GM12878 (cell line): ENCODE data around the gene CCDC12. TPM values are rescaled to one million over a fixed set of nuclear protein-coding genes. Genes with fewer than 3 reads are reported as not detected.

Experiments used
- ATAC-seq: fragments of 200-7000 bp; cut with Tn5 transposase; 3 replicates; pipeline ENCODE4 v1.9.1; 2020; ENCODE audit warnings: mild to moderate bottlenecking, moderate library complexity
- BruUV-seq: library from RNA; stranded (reverse); fragments of 400-500 nt; replicated peaks from 2 replicates; lab custom pipeline; 2021; lab: Mats Ljungman, UMichigan
- CTCF ChIA-PET: fragments of 300-600 bp; sonication (Branson Sonifier 250); formaldehyde crosslinking; extraction: SDS; loops from one replicate; lab custom pipeline; 2021; ENCODE audit warnings: inconsistent platforms; lab: Yijun Ruan, JAX
- POLR2A ChIA-PET: fragments of 350-600 bp; formaldehyde crosslinking; extraction: SDS; loops from one replicate; lab custom pipeline; 2021; ENCODE audit warnings: inconsistent platforms; lab: Charles Lee
- RAD21 ChIA-PET: fragments of 300-600 bp; sonication (Branson Sonifier 250); formaldehyde crosslinking; loops from one replicate; lab custom pipeline; 2023; ENCODE audit warnings: antibody characterized with exemption; ENCODE audit not compliant: unreplicated experiment; lab: Charles Lee
- SMC1A ChIA-PET: fragments of 300-600 bp; sonication (Branson Sonifier 250); formaldehyde crosslinking; loops from one replicate; lab custom pipeline; 2023; ENCODE audit not compliant: unreplicated experiment, uncharacterized antibody; lab: Charles Lee
- DNase-seq: peaks from one replicate; pipeline ENCODE4 v3.0.0-alpha.2; 2011; ENCODE audit warnings: low read depth, low spot score
- FAIRE-seq: peaks from 3 replicates; lab custom pipeline; 2011; peaks lifted over from hg19 to GRCh38; lab: Jason Lieb, UNC
- H2AFZ ChIP-seq: 2 replicates; pipeline ENCODE4 v1.6.0; 2011; ENCODE audit warnings: low read depth, low read length, control low read depth; ENCODE audit not compliant: control insufficient read depth
- H3K27ac ChIP-seq: 2 replicates; pipeline ENCODE4 v1.5.1; 2011; ENCODE audit warnings: control low read depth; ENCODE audit not compliant: control insufficient read depth, insufficient read depth
- H3K27me3 ChIP-seq, 2 experiments: replicated peaks in 1 of 2; 2 replicates each; pipeline versions ENCODE4 v1.6.0 to v1.6.1; 2011; ENCODE audit warnings: low read length in 1 of 2; ENCODE audit not compliant: control insufficient read depth in 2 of 2, insufficient read depth in 2 of 2
- H3K36me3 ChIP-seq, 2 experiments: 2 replicates each; pipeline ENCODE4 v1.5.1; 2011; ENCODE audit warnings: low read length in 1 of 2; ENCODE audit not compliant: control insufficient read depth in 2 of 2, insufficient read depth in 2 of 2
- H3K4me1 ChIP-seq: 2 replicates; pipeline ENCODE4 v1.6.1; 2011; ENCODE audit warnings: mild to moderate bottlenecking, low read length, moderate library complexity, mixed read lengths; ENCODE audit not compliant: control insufficient read depth, insufficient read depth
- H3K4me2 ChIP-seq: 2 replicates; pipeline ENCODE4 v1.6.0; 2011; ENCODE audit warnings: control low read depth; ENCODE audit not compliant: control insufficient read depth, insufficient read depth
- H3K4me3 ChIP-seq: fragments of 200-600 bp; sonication (generic); 2 replicates; pipeline ENCODE4 v1.5.1; 2016
- H3K79me2 ChIP-seq: 2 replicates; pipeline ENCODE4 v1.6.0; 2011; ENCODE audit warnings: low read length; ENCODE audit not compliant: control insufficient read depth, insufficient read depth
- H3K9ac ChIP-seq: 2 replicates; pipeline ENCODE4 v1.8.0; 2011; ENCODE audit warnings: low read length, control low read depth, mixed read lengths; ENCODE audit not compliant: control insufficient read depth, insufficient read depth
- H3K9me3 ChIP-seq: replicated peaks from 3 replicates; pipeline ENCODE4 v1.5.1; 2011; ENCODE audit warnings: mild to moderate bottlenecking, low read length; ENCODE audit not compliant: control insufficient read depth, insufficient read depth
- H4K20me1 ChIP-seq: 2 replicates; pipeline ENCODE4 v1.6.0; 2011; ENCODE audit not compliant: control insufficient read depth, insufficient read depth
- BCLAF1 ChIP-seq: fragments of 450-650 bp; IDR thresholded peaks from 2 replicates; pipeline ENCODE4 v1.6.1; 2017; ENCODE audit warnings: antibody characterized with exemption, mild to moderate bottlenecking, moderate library complexity
- MTA3 ChIP-seq: IDR thresholded peaks from 2 replicates; pipeline ENCODE4 v1.6.1; 2012; ENCODE audit warnings: low read length, inconsistent platforms, borderline replicate concordance
- WRNIP1 ChIP-seq: IDR thresholded peaks from 2 replicates; pipeline ENCODE4 v1.6.1; 2011; ENCODE audit warnings: low read depth, low read length, improper control_type of control experiment, borderline replicate concordance
- ZBTB40 ChIP-seq: fragments of 450-650 bp; IDR thresholded peaks from 2 replicates; pipeline ENCODE4 v1.6.1; 2016; ENCODE audit warnings: mild to moderate bottlenecking, moderate library complexity, borderline replicate concordance
- ZNF217 ChIP-seq: fragments of 450-650 bp; IDR thresholded peaks from 2 replicates; pipeline ENCODE4 v1.6.1; 2017; ENCODE audit warnings: antibody characterized with exemption, mild to moderate bottlenecking
- ZNF24 ChIP-seq: fragments of 450-650 bp; IDR thresholded peaks from 2 replicates; pipeline ENCODE4 v1.6.1; 2017; ENCODE audit warnings: antibody characterized with exemption, mild to moderate bottlenecking
- WGBS: methylation state at CpG from one replicate; pipeline ENCODE4 v1.1.6; 2016; ENCODE audit warnings: low lambda C conversion rate; ENCODE audit not compliant: insufficient replicate concordance, insufficient coverage; ENCODE audit errors: missing lambda C conversion rate; 5-methylcytosine and 5-hydroxymethylcytosine counted together
- in situ Hi-C: fragments of 300-500 bp; cut with MboI; formaldehyde crosslinking; loops from 9 replicates; pipeline ENCODE4 v1.14.3; 2018; ENCODE audit warnings: mixed read lengths
- intact Hi-C: fragments of 100-400 bp; cut with micrococcal nuclease; formaldehyde crosslinking; loops from one replicate; pipeline ENCODE4 v1.14.2; 2022; ENCODE audit not compliant: unreplicated experiment
- polyA plus RNA-seq, 11 experiments: library from polyadenylated mRNA; depleted of rRNA in 4 of 11; unstranded in 6 of 11; stranded (reverse) in 5 of 11; fragments of >200 nt; fragmentation: Nextera tagmentation in 4 of 11; fragmentation: Illumina TruSeq in 1 of 11; extraction: Ambion mirVana in 4 of 11; extraction: Trizol in 1 of 11; gene quantifications; 1 replicate in 1 of 11; 2 replicates in 10 of 11; pipeline versions ENCODE4 v1.2.1 to v1.2.3, GENCODE V29; 2011 to 2016; ENCODE audit warnings: inconsistent platforms in 2 of 11, missing spikeins in 2 of 11, low read depth in 1 of 11
- total RNA-seq, 4 experiments: library from RNA; depleted of rRNA in 3 of 4; stranded (reverse); fragments of >200 nt in 3 of 4; fragmentation: Illumina TruSeq in 1 of 4; extraction: Trizol in 1 of 4; gene quantifications; 2 replicates each; pipeline versions ENCODE4 v1.2.1 to v1.2.3, GENCODE V29; 2013 to 2021

CCDC12 gene
- total and polyA plus RNA-seq, 10 of the 15 experiments (the other 5 are each of a cell fraction or from before 2014, with no cell fraction given): 9.2 to 91.4 (median 61.3) TPM

GRCh38 chr3:46883054-46883829 lies 93.3 kb downstream of the CCDC12 start:
- SMC1A ChIA-PET: no interaction called here
- TF ChIP-seq WRNIP1 (no peak), MTA3 (no peak), ZNF24 (no peak), ZBTB40 (no peak), ZNF217 (no peak), BCLAF1 (no peak)
- CTCF ChIA-PET: interaction anchor here (0.7 kb wide), 1 partner anchor 12 kb away, joined by 3 read pairs; no protein-coding TSS in a partner anchor
- RAD21 ChIA-PET: no interaction called here
- 16% methylated on average over 37 of the region's 78 CpGs for WGBS
- H3K27me3 ChIP-seq: peaks cover 11 to 17% of the 10 kb centered on the region in 2 experiments
- in situ Hi-C loops (no loop called here), intact Hi-C loops (no loop called here)
- no peaks in the 10 kb centered on the region for H3K79me2 ChIP-seq
- H3K4me2 ChIP-seq: no peak overlapping the region; the same call in 1 of the 2 replicates
- DNase-seq (no peak), FAIRE-seq (no peak), ATAC-seq (peak; percentile 54)
- H4K20me1 ChIP-seq: no peaks in the 10 kb centered on the region
- no peak overlapping the region for H3K27ac ChIP-seq
- no peaks in the 10 kb centered on the region for H3K36me3 ChIP-seq
- no peaks in the 10 kb centered on the region for H3K9me3 ChIP-seq
- POLR2A ChIA-PET: interaction anchor here (1.0 kb wide), 1 partner anchor 9 kb away, joined by 3 read pairs; no protein-coding TSS in a partner anchor
- no peak overlapping the region for H3K9ac ChIP-seq
- H2AFZ ChIP-seq: no peak overlapping the region
- H3K4me1 ChIP-seq: no peaks in the 10 kb centered on the region
- H3K4me3 ChIP-seq: no peak overlapping the region
- no TSS peak for BruUV-seq
